OCI-LY7 (cell line): ENCODE results near the gene MAP3K15. TPM values are rescaled to one million over a fixed set of nuclear protein-coding genes. Genes with fewer than 3 reads are reported as not detected.
"Not testable (repeated sequence)": the region's sequence is repeated elsewhere in the genome, so short reads cannot be mapped to it uniquely, and the experiment has no call there.

ENCODE experiments used
- BruUV-seq: library from RNA; stranded (reverse); fragments of 400-500 nt; replicated peaks from 2 replicates; lab custom pipeline; 2021; lab: Mats Ljungman, UMichigan
- CTCF ChIA-PET: fragments of 300-600 bp; sonication (Branson Sonifier 250); formaldehyde crosslinking; loops from one replicate; lab custom pipeline; 2022; ENCODE audit warnings: antibody characterized with exemption; ENCODE audit not compliant: unreplicated experiment; lab: Charles Lee
- POLR2A ChIA-PET: fragments of 300-600 bp; sonication (Branson Sonifier 250); formaldehyde crosslinking; loops from one replicate; lab custom pipeline; 2022; ENCODE audit warnings: antibody characterized with exemption; lab: Charles Lee
- DNase-seq: peaks from one replicate; pipeline ENCODE4 v3.0.0-alpha.2; 2015; ENCODE audit warnings: low spot score
- H2AFZ ChIP-seq: fragments of 200-600 bp; sonication (generic), shearing (Covaris generic); 2 replicates; pipeline ENCODE4 v1.6.1; 2014; ENCODE audit warnings: mild to moderate bottlenecking, antibody characterized with exemption, low read length, moderate library complexity
- H3K27ac ChIP-seq: fragments of 200-600 bp; sonication (generic); 2 replicates; pipeline ENCODE4 v1.5.1; 2014; ENCODE audit warnings: mixed run types, low read depth, mild to moderate bottlenecking, moderate library complexity, low read length, inconsistent platforms; ENCODE audit not compliant: poor library complexity, severe bottlenecking
- H3K36me3 ChIP-seq: fragments of 200-600 bp; sonication (generic); 2 replicates; pipeline ENCODE4 v1.6.1; 2014; ENCODE audit warnings: mild to moderate bottlenecking, antibody characterized with exemption, low read length, moderate library complexity, mixed read lengths; ENCODE audit not compliant: insufficient read depth
- H3K4me1 ChIP-seq: fragments of 200-600 bp; sonication (generic); 2 replicates; pipeline ENCODE4 v1.5.1; 2014; ENCODE audit warnings: mild to moderate bottlenecking, low read length; ENCODE audit not compliant: insufficient read depth, poor library complexity, severe bottlenecking
- H3K4me2 ChIP-seq: fragments of 200-600 bp; sonication (generic); 2 replicates; pipeline ENCODE4 v1.6.1; 2014; ENCODE audit warnings: mild to moderate bottlenecking, low read length
- H3K4me3 ChIP-seq: fragments of 200-600 bp; sonication (generic); 2 replicates; pipeline ENCODE4 v1.5.1; 2014; ENCODE audit warnings: mild to moderate bottlenecking, low read depth, low read length; ENCODE audit not compliant: poor library complexity, severe bottlenecking
- H3K79me2 ChIP-seq: fragments of 200-600 bp; sonication (generic); 2 replicates; pipeline ENCODE4 v1.6.1; 2016; ENCODE audit warnings: low read depth, mild to moderate bottlenecking, low read length, moderate library complexity, mixed read lengths; ENCODE audit not compliant: insufficient read depth
- H3K9me2 ChIP-seq: fragments of 200-600 bp; sonication (generic); 2 replicates; pipeline ENCODE4 v1.6.1; 2016; ENCODE audit warnings: mild to moderate bottlenecking, low read length, mixed read lengths; ENCODE audit not compliant: insufficient read depth
- H3K9me3 ChIP-seq: fragments of 200-600 bp; sonication (generic); 2 replicates; pipeline ENCODE4 v1.6.1; 2014; ENCODE audit warnings: mild to moderate bottlenecking, mixed run types, low read length, mixed read lengths
- H4K20me1 ChIP-seq: fragments of 200-600 bp; sonication (generic); 2 replicates; pipeline ENCODE4 v1.6.1; 2014; ENCODE audit warnings: mild to moderate bottlenecking, antibody characterized with exemption, low read length, moderate library complexity, mixed read lengths; ENCODE audit not compliant: insufficient read depth
- CTCF ChIP-seq: fragments of 200-600 bp; sonication (generic); conservative IDR thresholded peaks from 2 replicates; pipeline ENCODE4 v1.5.1; 2014; ENCODE audit warnings: mild to moderate bottlenecking, antibody characterized with exemption, low read length, moderate library complexity, mixed read lengths
- EZH2phosphoT487 ChIP-seq: fragments of 200-600 bp; sonication (generic); IDR thresholded peaks from 2 replicates; pipeline ENCODE4 v1.6.1; 2018; ENCODE audit warnings: low read depth, borderline replicate concordance, mild to moderate bottlenecking, mixed run types, antibody characterized with exemption, low read length, moderate library complexity, mixed read lengths
- intact Hi-C: fragments of 100-400 bp; cut with micrococcal nuclease; formaldehyde crosslinking; loops from one replicate; pipeline ENCODE4 v1.10.0; 2022; ENCODE audit not compliant: unreplicated experiment
- total RNA-seq, 2 experiments: library from RNA; depleted of rRNA in 1 of 2; stranded (reverse); fragments of >200 nt in 1 of 2; shearing (Covaris generic) in 1 of 2; gene quantifications; 2 replicates each; pipeline ENCODE4 v1.2.3, GENCODE V29; 2014 to 2022

Gene MAP3K15
- total RNA-seq, 2 experiments from 2014 or later: not detected

GRCh38 chrX:19443869-19444526 lies 71.3 kb downstream of the MAP3K15 start:
- H3K9me2 ChIP-seq: no peaks in the 10 kb centered on the region
- intact Hi-C loops: no loop called here
- POLR2A ChIA-PET: no interaction called here
- no peak overlapping the region for H2AFZ ChIP-seq
- TF ChIP-seq CTCF: no peak
- TF ChIP-seq EZH2phosphoT487: no peak
- CTCF ChIA-PET: no interaction called here
- no TSS peak for BruUV-seq
- no peak for DNase-seq
- H3K4me1 ChIP-seq: no peaks in the 10 kb centered on the region
- no peaks in the 10 kb centered on the region for H3K36me3 ChIP-seq
- H3K27ac ChIP-seq: no peak overlapping the region
- no peak overlapping the region for H3K4me3 ChIP-seq
- H3K9me3 ChIP-seq: no peaks in the 10 kb centered on the region
- no peaks in the 10 kb centered on the region for H3K79me2 ChIP-seq
- H4K20me1 ChIP-seq: no peaks in the 10 kb centered on the region
- H3K4me2 ChIP-seq: no peak overlapping the region

- CTCF ChIA-PET: no interaction called here
- intact Hi-C loops: no loop called here
Measured at GRCh38 chrX:19440713-19441112, 74.6 kb downstream of the MAP3K15 start.

GRCh38 chrX:19422661-19423060 lies 92.6 kb downstream of the MAP3K15 start:
- DNase-seq, H3K9me3 ChIP-seq, H3K27ac ChIP-seq, intact Hi-C loops, H2AFZ ChIP-seq, H3K4me1 ChIP-seq, CTCF ChIA-PET, H3K4me3 ChIP-seq, H3K79me2 ChIP-seq, H3K9me2 ChIP-seq, H3K4me2 ChIP-seq, POLR2A ChIA-PET, BruUV-seq, H4K20me1 ChIP-seq, H3K36me3 ChIP-seq: not testable (repeated sequence)

More at GRCh38 chrX:19440713-19441112, 74.6 kb downstream of the MAP3K15 start:
- Histone ChIP-seq H3K79me2 (no peaks in the 10 kb centered on the region), H2AFZ (no peak overlapping the region), H3K4me2 (no peak overlapping the region), H3K4me1 (no peaks in the 10 kb centered on the region), H3K9me3 (no peaks in the 10 kb centered on the region), H4K20me1 (no peaks in the 10 kb centered on the region), H3K36me3 (no peaks in the 10 kb centered on the region), H3K27ac (no peak overlapping the region), H3K9me2 (no peaks in the 10 kb centered on the region), H3K4me3 (no peak overlapping the region)
- TF ChIP-seq CTCF (no peak), EZH2phosphoT487 (no peak)
- no peak for DNase-seq
- POLR2A ChIA-PET: no interaction called here
- no TSS peak for BruUV-seq
